ENCODE measurements around the gene LRMDA.

The LRMDA gene

DNA sequence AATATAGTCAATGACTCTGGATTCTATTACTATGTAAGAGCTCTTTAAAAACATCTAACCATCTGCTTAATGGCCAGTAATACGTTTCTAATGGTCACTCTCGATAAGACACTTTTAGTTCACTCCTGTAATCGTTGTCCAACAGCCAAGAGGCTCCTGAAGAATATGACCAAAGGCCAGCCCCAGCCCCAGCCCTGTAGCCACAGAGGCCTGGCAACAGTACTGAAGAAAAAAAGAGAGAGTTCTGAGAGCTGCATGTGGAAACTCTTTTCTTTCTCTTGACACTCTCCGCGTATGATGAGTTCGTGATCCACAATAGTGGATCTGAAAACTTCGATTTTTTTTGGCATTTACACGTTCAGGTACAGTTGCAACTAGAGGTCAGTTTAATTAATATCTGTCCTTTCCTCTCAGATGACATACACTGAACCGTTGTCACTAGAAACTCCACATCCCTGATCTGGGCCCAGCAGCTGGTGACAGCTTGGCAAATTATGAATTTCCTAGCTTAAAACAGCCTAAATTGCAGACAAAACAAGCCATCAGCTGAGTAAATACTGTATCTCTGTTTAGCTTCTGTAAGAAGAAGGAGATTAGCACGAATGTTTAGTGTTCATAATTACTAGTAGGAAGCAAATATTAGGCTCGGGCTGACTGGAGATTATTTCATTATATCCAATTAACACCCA, 456.7 kb downstream of the LRMDA start:
- DNase-seq, result peak; percentile 89

DNA sequence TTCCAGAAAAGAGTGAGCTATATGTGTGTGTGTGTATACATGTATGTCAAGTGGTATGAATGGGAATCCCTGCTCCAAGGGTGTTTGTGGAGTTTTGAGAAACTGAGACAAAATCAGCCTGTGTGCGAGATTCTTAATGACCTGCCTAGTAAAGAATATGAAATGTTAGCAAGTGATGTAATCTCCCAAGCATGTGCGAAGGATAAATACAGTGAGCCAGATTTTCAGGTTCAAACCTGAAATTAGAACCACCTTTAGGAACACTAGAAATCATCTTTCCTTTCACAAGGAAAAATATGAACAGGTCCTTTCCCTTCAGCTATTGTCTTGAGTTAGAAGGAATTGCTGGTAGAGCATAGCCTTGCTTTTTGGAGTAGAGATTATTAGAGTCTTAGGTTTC, 457.6 kb downstream of the LRMDA start:
- no peak for DNase-seq

GRCh38 chr10:75894761-75895160, 463.3 kb downstream of the LRMDA start:
- no peak for DNase-seq

DNA sequence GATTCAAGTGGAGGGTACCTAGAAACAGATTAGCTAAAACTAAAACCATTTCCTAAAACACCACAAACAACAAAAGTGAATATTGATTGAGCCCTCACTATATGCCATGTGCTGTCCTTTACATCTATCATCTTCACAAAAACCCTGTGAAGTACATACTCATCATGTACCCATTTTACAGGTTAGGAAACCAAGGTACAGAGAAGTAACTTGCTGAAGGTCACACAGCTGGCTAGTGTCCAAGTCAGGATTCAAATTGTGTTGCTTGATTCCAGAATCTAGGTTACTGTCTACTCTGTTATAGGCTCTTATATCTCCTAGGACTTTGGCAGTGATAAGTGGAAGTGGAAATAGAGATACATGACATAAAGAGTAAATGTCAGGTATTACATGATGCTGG, 463.8 kb downstream of the LRMDA start:
- no peak for DNase-seq

DNA sequence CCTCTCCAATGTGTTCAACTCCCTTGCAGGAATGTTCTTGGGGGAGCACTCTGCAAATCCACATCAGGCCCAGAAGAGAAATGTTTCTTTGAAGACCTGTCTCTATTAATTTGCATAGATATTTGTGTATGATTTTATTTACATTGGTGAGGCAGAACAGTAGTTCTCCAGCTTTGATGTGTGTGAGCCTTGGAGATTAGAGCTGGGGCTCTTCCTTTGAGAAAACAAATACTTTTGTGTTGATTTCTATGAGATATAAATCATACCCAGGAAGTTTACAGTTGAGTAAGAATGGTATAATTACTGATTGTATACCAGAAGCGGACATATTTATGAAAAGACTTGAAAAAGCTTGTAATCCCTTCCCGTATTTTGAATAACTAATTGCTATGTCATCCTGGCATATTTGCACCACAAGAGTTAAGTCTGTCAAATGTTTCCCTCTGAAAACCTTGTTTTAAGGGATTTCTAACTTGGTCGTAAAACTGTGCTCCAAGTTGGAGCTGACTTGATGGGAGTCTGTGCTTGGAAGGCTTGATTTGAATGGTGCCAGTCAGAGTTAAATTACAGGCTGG, 468.5 kb downstream of the LRMDA start:
- no peak for DNase-seq

DNA sequence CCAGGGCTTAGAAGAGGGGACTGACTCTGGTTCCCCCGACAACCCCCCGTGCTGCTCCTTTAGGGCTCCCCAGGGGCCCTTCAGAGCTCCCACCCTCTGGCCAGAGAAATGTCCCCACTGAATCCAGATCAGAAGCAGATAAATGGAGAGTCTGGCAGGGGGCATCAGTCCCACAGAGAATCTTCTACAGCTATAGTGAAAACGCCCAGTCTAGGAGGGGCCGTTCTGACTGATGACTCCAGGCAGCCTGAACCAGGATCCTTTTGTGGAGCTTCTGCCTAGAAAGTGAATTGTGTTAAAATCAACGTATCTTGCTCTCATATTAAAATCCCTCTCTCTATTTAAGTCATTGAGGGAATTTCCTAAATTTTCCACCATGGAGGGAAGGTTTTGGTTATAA, 471.4 kb downstream of the LRMDA start:
- DNase-seq, result no peak

DNA sequence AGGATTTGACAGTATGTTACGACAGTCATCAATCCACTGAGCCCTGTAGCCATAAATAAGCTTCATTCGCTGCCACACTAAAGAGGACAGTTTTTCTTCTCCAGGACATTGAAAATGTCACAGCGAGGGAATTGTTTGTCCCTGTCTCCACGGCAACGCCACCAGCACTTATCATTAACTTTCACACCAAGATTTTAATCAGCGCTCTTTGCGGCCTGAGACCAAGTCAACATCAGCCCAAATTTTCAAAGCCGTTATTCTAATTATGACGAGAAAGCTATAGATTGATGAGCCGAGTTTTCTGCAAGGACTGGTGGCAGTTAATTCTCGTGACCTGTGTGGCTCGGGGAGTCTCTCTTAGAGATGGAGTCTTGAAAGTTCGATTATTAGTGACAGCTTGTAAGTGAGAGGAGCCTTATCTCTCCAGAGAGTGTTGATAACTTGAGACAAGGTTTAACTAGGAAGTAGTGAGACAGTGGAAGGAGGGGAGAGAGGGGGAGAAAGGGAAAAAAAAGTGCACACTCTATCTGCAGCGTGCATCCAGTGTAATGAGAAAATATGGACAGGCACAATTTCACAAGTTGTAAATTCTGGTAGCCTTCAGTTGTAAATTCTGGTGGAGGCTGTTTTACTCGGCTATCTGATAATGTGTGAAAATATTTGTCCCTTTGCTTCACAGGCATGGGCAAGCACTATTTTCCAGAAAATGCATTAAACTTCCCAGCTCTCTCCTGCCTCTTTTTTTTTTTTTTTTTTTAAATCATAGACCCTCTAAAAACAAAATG, 473.3 kb downstream of the LRMDA start:
- DNase-seq, result peak; percentile 29

GRCh38 chr10:75905490-75905889, 474.1 kb downstream of the LRMDA start:
- DNase-seq, result no peak

DNA sequence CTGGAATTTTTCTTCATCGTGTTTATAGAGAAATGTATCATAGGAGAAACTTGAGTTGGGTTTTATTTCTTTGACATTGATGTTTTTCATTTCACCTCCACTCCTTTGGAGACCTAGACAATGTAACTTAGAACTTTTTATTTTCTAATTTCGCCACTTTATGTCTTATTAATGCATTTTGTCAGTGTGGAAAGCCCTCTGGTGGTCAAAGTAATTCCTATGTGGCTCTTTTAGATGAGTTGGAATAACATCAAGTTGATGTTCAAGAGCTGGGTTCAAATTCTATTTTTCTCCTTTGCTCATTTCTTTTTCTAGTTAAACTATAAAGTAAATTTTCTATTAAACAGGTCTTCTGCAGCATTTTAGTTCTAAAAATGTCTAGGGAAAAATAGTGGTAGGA, 478.6 kb downstream of the LRMDA start:
- no peak for DNase-seq

GRCh38 chr10:75911426-75911825, 480.0 kb downstream of the LRMDA start:
- DNase-seq, result no peak

GRCh38 chr10:75916906-75917305, 485.5 kb downstream of the LRMDA start:
- DNase-seq, result no peak

GRCh38 chr10:75919913-75920312, 488.5 kb downstream of the LRMDA start:
- no peak for DNase-seq

DNA sequence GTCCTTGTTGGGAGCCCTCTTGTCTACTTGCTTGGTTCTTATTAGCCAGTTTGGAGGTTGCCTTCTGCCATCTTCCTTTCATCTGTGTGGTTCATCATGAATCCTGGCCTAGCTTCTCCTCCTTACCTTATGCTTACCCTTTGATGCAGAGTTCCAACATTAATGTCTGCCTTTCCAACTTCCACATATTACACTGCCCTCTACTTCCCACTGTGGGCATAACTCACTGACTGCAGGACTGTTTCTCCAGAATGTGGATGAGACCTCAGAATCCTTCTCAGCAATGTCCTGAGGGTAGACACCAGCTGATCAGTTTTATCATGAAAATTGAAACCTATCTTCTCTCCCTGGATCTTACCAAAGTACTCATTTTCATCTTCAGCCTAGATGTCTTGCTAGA, 491.0 kb downstream of the LRMDA start:
- DNase-seq, result no peak

GRCh38 chr10:75924309-75924902, 493.0 kb downstream of the LRMDA start:
- DNase-seq, result no peak

DNA sequence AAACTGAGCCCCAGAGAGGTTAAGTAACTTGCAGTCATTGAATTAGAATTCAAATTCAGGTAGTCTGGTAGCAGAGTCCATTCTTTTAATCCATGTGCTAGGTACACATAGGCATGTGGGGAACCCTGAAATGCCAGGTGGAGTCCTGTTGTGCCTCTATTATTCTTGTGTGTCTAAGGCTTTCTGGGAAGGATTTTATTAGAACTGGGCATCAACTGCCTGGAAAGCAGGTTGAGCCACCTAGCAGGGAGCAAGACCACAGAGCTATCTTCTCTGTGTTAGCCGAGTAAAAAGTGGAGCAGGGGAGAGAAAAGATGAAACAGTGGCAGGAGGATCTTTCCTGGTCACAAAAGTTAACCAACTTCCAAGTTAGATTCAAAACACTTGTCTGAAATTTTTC, 494.6 kb downstream of the LRMDA start:
- DNase-seq, result no peak

- no peak for DNase-seq
Observed at GRCh38 chr10:75926763-75927162, 495.3 kb downstream of the LRMDA start.

- DNase-seq, result no peak
Observed at GRCh38 chr10:75928231-75928630, 496.8 kb downstream of the LRMDA start.

DNA sequence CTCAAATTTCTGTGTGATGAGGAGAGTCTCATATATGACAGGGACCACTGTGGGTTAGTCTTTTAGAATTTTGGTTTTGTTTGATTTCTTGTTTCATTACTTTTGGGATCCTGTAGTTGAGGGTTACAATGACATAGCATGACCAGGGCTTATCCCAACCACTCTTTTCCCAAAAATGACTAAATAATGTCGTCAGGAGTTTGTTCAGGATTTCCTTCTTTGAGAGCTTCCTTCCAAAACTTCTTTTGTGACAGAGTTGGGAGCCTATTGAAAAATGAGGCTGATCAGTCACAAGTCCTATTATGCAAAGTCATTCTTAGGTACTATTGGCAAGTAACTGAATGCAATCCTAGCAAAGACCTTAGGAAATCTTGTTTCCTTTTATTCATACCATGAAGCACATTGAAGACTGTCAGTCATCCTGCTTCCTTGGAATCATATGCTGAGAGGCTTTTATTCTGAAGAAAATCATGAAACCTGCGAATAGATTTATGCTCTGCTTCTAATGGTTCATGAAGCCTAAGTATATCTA, 498.3 kb downstream of the LRMDA start:
- no peak for DNase-seq

- no peak for DNase-seq
Observed at GRCh38 chr10:75932921-75933320, 501.5 kb downstream of the LRMDA start.

DNA sequence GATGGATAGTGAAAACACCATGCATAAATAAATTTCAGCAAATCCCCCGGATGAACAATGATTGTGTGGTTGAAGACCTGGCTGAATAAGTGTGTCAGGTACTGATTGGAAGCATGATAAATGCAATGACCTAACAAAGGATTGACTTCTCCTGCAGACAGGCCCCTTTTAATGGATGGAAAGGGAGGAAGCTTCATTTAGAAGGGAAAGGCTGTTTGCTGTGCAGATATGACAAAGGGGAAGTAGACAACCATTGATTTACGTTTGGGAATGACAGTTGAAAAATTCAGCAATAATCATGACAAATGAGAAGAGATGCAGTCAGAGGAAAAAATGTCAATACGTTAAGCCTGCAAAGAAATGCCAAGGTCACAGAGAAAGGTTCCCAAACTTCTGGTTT, 503.8 kb downstream of the LRMDA start:
- no peak for DNase-seq

DNA sequence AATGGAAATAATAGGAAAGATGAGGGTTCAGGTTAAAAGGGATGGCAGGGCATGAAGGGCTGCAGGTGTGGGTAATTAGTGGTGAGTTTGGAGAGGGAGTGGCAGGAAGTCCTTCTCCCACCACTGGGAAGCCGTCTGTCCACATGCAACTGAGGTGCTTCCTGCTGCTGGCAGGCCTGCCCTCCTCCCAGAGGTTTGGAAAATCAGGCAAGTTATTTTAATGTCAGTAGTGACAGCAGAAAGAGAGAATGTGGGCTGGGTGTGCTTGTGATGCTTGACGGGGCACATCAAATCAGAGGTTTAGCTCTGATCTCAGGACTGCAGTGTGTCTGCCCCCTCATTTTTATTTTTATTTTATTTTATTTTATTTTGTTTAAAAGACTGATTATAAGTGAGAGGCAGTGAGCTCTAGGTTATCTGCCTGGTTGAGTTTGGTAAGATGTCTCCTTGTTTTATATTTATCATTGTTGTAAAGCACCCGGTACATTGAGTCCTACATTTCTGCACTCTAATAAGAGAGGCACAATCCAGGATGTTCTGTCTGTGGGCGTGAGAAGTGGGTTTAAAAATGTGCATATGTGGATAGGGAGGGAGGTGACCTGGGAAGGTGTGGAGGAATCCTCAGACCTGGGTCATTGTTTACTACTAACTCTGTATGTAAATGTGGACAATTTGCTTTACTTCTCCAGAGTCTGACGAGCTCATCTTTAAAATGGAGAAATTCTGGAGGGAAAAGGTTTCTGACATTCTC, 504.4 kb downstream of the LRMDA start:
- no peak for DNase-seq

- DNase-seq, result no peak
Observed at GRCh38 chr10:75936841-75937240, 505.4 kb downstream of the LRMDA start.

GRCh38 chr10:75937823-75938222, 506.4 kb downstream of the LRMDA start:
- no peak for DNase-seq
